K562 (cell line): ENCODE measurements around the gene LCLAT1. TPM values are rescaled to one million over a fixed set of nuclear protein-coding genes. Genes with fewer than 3 reads are reported as not detected.
A peak's percentile ranks its signal among the peaks of the same experiment; 100 is the strongest.

ENCODE experiments used
- ATAC-seq: fragments of 200-7000 bp; cut with Tn5 transposase; 3 replicates; pipeline ENCODE4 v1.9.1; 2020; ENCODE audit warnings: moderate library complexity
- BruUV-seq: library from RNA; stranded (reverse); fragments of 400-500 nt; replicated peaks from 2 replicates; lab custom pipeline; 2021; lab: Mats Ljungman, UMichigan
- CTCF ChIA-PET: fragments of 300-600 bp; formaldehyde crosslinking; extraction: SDS; loops from one replicate; lab custom pipeline; 2021; ENCODE audit warnings: low intra/inter-chr PET ratio; lab: Yijun Ruan, JAX
- POLR2A ChIA-PET: fragments of 300-600, 350-650 bp; sonication (Branson Sonifier 250); formaldehyde crosslinking; extraction: SDS; loops from one replicate; lab custom pipeline; 2021; ENCODE audit warnings: antibody characterized with exemption, inconsistent platforms; lab: Yijun Ruan, JAX
- DNase-seq, 4 experiments: peaks; one replicate each; pipeline versions ENCODE4 v3.0.0 to v3.0.0-alpha.2; 2011 to 2018; ENCODE audit warnings: low spot score in 3 of 4, mixed read lengths in 3 of 4; ENCODE audit errors: extremely low read depth in 1 of 4
- FAIRE-seq: peaks from 2 replicates; lab custom pipeline; 2011; peaks lifted over from hg19 to GRCh38; lab: Jason Lieb, UNC
- H2AFZ ChIP-seq: 2 replicates; pipeline ENCODE4 v1.6.0; 2011; ENCODE audit warnings: low read depth, low read length, control low read depth, inconsistent platforms
- H3K27ac ChIP-seq: fragments of 200-600 bp; 3 replicates; pipeline ENCODE4 v1.8.0; 2011; ENCODE audit warnings: low read depth, mild to moderate bottlenecking, control low read depth, inconsistent platforms, low read length, moderate library complexity, mixed read lengths; ENCODE audit errors: extremely low read depth
- H3K27me3 ChIP-seq, 2 experiments: fragments of 300-600 bp in 1 of 2; 2 replicates in 1 of 2; 3 replicates in 1 of 2; pipeline versions ENCODE4 v1.6.0 to v1.8.0; 2011; ENCODE audit warnings: inconsistent platforms in 2 of 2, low read length in 2 of 2, mild to moderate bottlenecking in 1 of 2, mixed read lengths in 1 of 2, moderate library complexity in 1 of 2; ENCODE audit not compliant: control insufficient read depth in 2 of 2, insufficient read depth in 2 of 2
- H3K36me3 ChIP-seq: fragments of 300-600 bp; 3 replicates; pipeline ENCODE4 v1.8.0; 2011; ENCODE audit warnings: mild to moderate bottlenecking, low read length, inconsistent platforms; ENCODE audit not compliant: control insufficient read depth, insufficient read depth
- H3K4me1 ChIP-seq, 2 experiments: fragments of 200-600 bp in 1 of 2; replicated peaks in 1 of 2; 2 replicates in 1 of 2; 3 replicates in 1 of 2; pipeline versions ENCODE4 v1.5.1 to v1.8.0; 2011; ENCODE audit warnings: inconsistent platforms in 2 of 2, low read length in 2 of 2, mild to moderate bottlenecking in 1 of 2, mixed read lengths in 1 of 2, moderate library complexity in 1 of 2; ENCODE audit not compliant: control insufficient read depth in 2 of 2, insufficient read depth in 2 of 2
- H3K4me2 ChIP-seq: 2 replicates; pipeline ENCODE4 v1.6.1; 2011; ENCODE audit warnings: low read length, control low read depth, inconsistent platforms, mixed read lengths; ENCODE audit not compliant: insufficient read depth
- H3K4me3 ChIP-seq: fragments of 200-600 bp; sonication (generic), shearing (Covaris generic); 2 replicates; pipeline ENCODE4 v1.5.1; 2016; ENCODE audit warnings: control low read depth, inconsistent platforms
- H3K79me2 ChIP-seq: fragments of 200-600 bp; 3 replicates; pipeline ENCODE4 v1.8.0; 2011; ENCODE audit warnings: low read length, inconsistent platforms; ENCODE audit not compliant: control insufficient read depth, insufficient read depth
- H3K9ac ChIP-seq, 2 experiments: 2 replicates each; pipeline versions ENCODE4 v1.6.0 to v1.6.1; 2011; ENCODE audit warnings: low read depth in 2 of 2, low read length in 2 of 2, control low read depth in 1 of 2, inconsistent platforms in 1 of 2, mild to moderate bottlenecking in 1 of 2, mixed read lengths in 1 of 2; ENCODE audit not compliant: insufficient read depth in 1 of 2
- H3K9me1 ChIP-seq: one replicate; pipeline ENCODE4 v1.6.0; 2011; ENCODE audit warnings: inconsistent platforms, mild to moderate bottlenecking, low read length, moderate library complexity; ENCODE audit not compliant: control insufficient read depth, insufficient read depth
- H3K9me3 ChIP-seq: replicated peaks from 2 replicates; pipeline ENCODE4 v1.5.1; 2011; ENCODE audit warnings: low read depth, low read length, inconsistent platforms; ENCODE audit not compliant: control insufficient read depth, insufficient read depth
- H4K20me1 ChIP-seq: replicated peaks from 2 replicates; pipeline ENCODE4 v1.6.1; 2011; ENCODE audit warnings: low read length, inconsistent platforms, mixed read lengths; ENCODE audit not compliant: control insufficient read depth, insufficient read depth
- PML ChIP-seq: IDR thresholded peaks from 2 replicates; pipeline ENCODE4 v1.6.1; 2012; ENCODE audit warnings: low read length, inconsistent platforms
- ZNF146 ChIP-seq: IDR thresholded peaks from one replicate; pipeline ENCODE4 v1.6.1; 2018; ENCODE audit warnings: missing compliant biosample characterization; ENCODE audit not compliant: unreplicated experiment
- ZNF224 ChIP-seq: sonication (generic); formaldehyde crosslinking; IDR thresholded peaks from 2 replicates; pipeline ENCODE4 v1.8.0; 2022; ENCODE audit warnings: mild to moderate bottlenecking, missing genetic modification reagents
- WGBS: fragments of 100-300 bp; shearing (Covaris generic); methylation state at CpG from one replicate; pipeline ENCODE4 v1.1.6; 2016; ENCODE audit warnings: low coverage, mixed read lengths; ENCODE audit not compliant: insufficient coverage; ENCODE audit errors: missing lambda C conversion rate; 5-methylcytosine and 5-hydroxymethylcytosine counted together
- in situ Hi-C: fragments of 300-500 bp; cut with MboI; formaldehyde crosslinking; loops from 4 replicates; pipeline ENCODE4 v1.15.0; 2018; ENCODE audit warnings: inconsistent platforms, mixed read lengths
- intact Hi-C: fragments of 100-400 bp; cut with micrococcal nuclease; formaldehyde crosslinking; loops from 2 replicates; pipeline ENCODE4 v1.14.2; 2022
- polyA plus RNA-seq, 8 experiments: library from polyadenylated mRNA; depleted of rRNA in 4 of 8; stranded (reverse) in 5 of 8; unstranded in 3 of 8; fragments of >200 nt; fragmentation: Nextera tagmentation in 2 of 8; fragmentation: Illumina TruSeq in 1 of 8; extraction: Ambion mirVana in 2 of 8; extraction: Trizol in 1 of 8; gene quantifications; 2 replicates each; pipeline versions ENCODE4 v1.2.1 to v1.2.3, GENCODE V29; 2011 to 2014; ENCODE audit warnings: inconsistent platforms in 1 of 8, missing spikeins in 1 of 8
- total RNA-seq, 7 experiments: library from RNA; depleted of rRNA in 6 of 7; stranded (reverse); fragments of >200 nt in 6 of 7; fragmentation: Illumina TruSeq in 2 of 7; extraction: Trizol in 2 of 7; gene quantifications; 2 replicates each; pipeline versions ENCODE4 v1.2.1 to v1.2.3, GENCODE V29; 2011 to 2021; ENCODE audit warnings: low replicate concordance in 1 of 7
- TF ChIP-seq, protein P1 (sequence below), 3 experiments: IDR thresholded peaks in 2 of 3; conservative IDR thresholded peaks in 1 of 3; 2 replicates each; pipeline ENCODE4 v1.5.1; 2011 to 2012; ENCODE audit warnings: low read length in 3 of 3, mild to moderate bottlenecking in 3 of 3, control low read depth in 2 of 3, improper control_type of control experiment in 1 of 3, inconsistent platforms in 1 of 3, low read depth in 1 of 3, mixed read lengths in 1 of 3, moderate library complexity in 1 of 3; ENCODE audit not compliant: insufficient read depth in 2 of 3
- TF ChIP-seq, protein P2 (sequence below): sonication (generic); formaldehyde crosslinking; IDR thresholded peaks from 2 replicates; pipeline ENCODE4 v1.8.0; 2022; ENCODE audit warnings: mild to moderate bottlenecking, missing genetic modification reagents
- TF ChIP-seq, protein P3 (sequence below): fragments of 250-450 bp; sonication (Bioruptor Pico); IDR thresholded peaks from 2 replicates; pipeline ENCODE4 v1.4.0; 2020; ENCODE audit warnings: mild to moderate bottlenecking, moderate library complexity, borderline replicate concordance

Gene LCLAT1
- total and polyA plus RNA-seq, 9 of the 15 experiments (the other 6 are each of a cell fraction or from before 2014, with no cell fraction given) = 8.9 to 63.3 (median 25.4) TPM

DNA sequence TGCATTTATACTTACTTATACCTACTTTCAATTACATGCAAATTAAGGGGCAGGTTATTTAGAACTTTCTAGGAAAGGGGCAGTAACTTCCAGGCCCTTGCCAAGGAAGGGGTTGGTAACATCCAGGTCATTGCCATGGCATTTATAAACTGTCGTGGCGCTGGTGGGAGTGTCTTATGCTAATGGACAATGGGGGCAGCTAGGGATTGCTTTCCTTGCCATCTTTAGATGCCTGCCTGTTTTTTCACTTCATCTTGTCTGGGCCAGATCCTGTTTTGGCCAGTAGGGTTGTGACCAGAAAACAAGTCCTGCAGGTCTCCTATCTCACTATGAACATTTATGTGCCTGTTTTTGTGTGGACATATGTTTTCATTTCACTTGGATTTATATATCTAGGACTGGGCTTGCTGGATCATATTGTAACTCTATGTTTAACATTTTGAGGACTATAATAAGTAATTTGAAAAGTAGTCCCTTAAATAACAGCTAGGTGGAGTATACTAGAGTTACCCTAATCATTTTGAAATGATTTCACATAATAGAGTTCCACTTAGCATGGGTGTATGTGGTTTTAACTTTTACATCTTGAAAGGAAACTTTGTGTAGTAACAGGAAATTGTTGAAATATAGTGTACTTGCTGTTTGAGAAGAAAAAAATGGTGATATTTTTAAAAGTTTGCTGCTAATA is 56.1 kb downstream of the LCLAT1 start:
- FAIRE-seq (no peak), DNase-seq (no peak), ATAC-seq (peak; percentile 51; the same call in 2 of the 3 replicates)
- no peaks in the 10 kb centered on the region for H3K27me3 ChIP-seq
- no peak overlapping the region for H3K27ac ChIP-seq
- intact Hi-C loops (no loop called here), in situ Hi-C loops (no loop called here)
- no TSS peak for BruUV-seq
- H3K4me1 ChIP-seq = no peaks in the 10 kb centered on the region; a peak in 1 of 5 replicates
- 54% methylated on average over 2 of the region's 2 CpGs for WGBS
- 0 out of 3 replicates have a peak, but pooled peaks cover 4% of the 10 kb centered on the region for H3K36me3 ChIP-seq
- no peaks in the 10 kb centered on the region for H4K20me1 ChIP-seq
- H3K9ac ChIP-seq = no peak overlapping the region
- no peaks in the 10 kb centered on the region for H3K9me1 ChIP-seq
- no peak overlapping the region for H3K4me2 ChIP-seq
- ChIA-PET POLR2A (interaction anchor here (0.6 to 1.0 kb wide), 3 partner anchors 10 to 265 kb away, joined by 3 to 4 read pairs (median 4); no protein-coding TSS in a partner anchor), CTCF (no interaction called here)
- no peak overlapping the region for H3K4me3 ChIP-seq
- H3K79me2 ChIP-seq = peaks cover 25% of the 10 kb centered on the region
- no peak overlapping the region for H2AFZ ChIP-seq
- peaks cover 5% of the 10 kb centered on the region for H3K9me3 ChIP-seq
- TF ChIP-seq PML (no peak), ZNF224 (CRISPR knock-in tag) (no peak), ZNF146 (CRISPR knock-in tag) (no peak)
- TF ChIP-seq, protein P1, sequence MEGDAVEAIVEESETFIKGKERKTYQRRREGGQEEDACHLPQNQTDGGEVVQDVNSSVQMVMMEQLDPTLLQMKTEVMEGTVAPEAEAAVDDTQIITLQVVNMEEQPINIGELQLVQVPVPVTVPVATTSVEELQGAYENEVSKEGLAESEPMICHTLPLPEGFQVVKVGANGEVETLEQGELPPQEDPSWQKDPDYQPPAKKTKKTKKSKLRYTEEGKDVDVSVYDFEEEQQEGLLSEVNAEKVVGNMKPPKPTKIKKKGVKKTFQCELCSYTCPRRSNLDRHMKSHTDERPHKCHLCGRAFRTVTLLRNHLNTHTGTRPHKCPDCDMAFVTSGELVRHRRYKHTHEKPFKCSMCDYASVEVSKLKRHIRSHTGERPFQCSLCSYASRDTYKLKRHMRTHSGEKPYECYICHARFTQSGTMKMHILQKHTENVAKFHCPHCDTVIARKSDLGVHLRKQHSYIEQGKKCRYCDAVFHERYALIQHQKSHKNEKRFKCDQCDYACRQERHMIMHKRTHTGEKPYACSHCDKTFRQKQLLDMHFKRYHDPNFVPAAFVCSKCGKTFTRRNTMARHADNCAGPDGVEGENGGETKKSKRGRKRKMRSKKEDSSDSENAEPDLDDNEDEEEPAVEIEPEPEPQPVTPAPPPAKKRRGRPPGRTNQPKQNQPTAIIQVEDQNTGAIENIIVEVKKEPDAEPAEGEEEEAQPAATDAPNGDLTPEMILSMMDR (IDR thresholded peaks at IDR 0.05 in 2 of 3, conservative IDR thresholded peaks at IDR 0.05 in 1 of 3; ENCODE audit: insufficient read depth in 2 of 3, low read depth in 1 of 3, low read length in 3 of 3) = peak in 2 of 3 experiments; percentile 2 to 37; a peak in 1 of 6 replicates
- TF ChIP-seq, protein P2, sequence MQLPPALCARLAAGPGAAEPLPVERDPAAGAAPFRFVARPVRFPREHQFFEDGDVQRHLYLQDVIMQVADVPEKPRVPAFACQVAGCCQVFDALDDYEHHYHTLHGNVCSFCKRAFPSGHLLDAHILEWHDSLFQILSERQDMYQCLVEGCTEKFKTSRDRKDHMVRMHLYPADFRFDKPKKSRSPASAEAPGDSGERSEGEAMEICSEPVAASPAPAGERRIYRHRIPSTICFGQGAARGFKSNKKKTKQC (CRISPR knock-in tag) = no peak
- TF ChIP-seq, protein P3, sequence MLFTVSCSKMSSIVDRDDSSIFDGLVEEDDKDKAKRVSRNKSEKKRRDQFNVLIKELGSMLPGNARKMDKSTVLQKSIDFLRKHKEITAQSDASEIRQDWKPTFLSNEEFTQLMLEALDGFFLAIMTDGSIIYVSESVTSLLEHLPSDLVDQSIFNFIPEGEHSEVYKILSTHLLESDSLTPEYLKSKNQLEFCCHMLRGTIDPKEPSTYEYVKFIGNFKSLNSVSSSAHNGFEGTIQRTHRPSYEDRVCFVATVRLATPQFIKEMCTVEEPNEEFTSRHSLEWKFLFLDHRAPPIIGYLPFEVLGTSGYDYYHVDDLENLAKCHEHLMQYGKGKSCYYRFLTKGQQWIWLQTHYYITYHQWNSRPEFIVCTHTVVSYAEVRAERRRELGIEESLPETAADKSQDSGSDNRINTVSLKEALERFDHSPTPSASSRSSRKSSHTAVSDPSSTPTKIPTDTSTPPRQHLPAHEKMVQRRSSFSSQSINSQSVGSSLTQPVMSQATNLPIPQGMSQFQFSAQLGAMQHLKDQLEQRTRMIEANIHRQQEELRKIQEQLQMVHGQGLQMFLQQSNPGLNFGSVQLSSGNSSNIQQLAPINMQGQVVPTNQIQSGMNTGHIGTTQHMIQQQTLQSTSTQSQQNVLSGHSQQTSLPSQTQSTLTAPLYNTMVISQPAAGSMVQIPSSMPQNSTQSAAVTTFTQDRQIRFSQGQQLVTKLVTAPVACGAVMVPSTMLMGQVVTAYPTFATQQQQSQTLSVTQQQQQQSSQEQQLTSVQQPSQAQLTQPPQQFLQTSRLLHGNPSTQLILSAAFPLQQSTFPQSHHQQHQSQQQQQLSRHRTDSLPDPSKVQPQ (CRISPR knock-in tag) = no peak
